PC-3 (cell line): ENCODE results near the gene PRDM2.

Experiments used
- CTCF ChIP-seq: fragments of 300-600 bp; sonication (generic); conservative IDR thresholded peaks from 2 replicates; pipeline ENCODE4 v1.5.1; 2017; ENCODE audit warnings: antibody characterized with exemption, low read depth, mild to moderate bottlenecking, low read length
- EZH2 ChIP-seq: fragments of 300-600 bp; sonication (generic); IDR thresholded peaks from one replicate; pipeline ENCODE4 v1.6.1; 2017; ENCODE audit warnings: antibody characterized with exemption, mild to moderate bottlenecking, low read length; ENCODE audit not compliant: unreplicated experiment
- EZH2phosphoT487 ChIP-seq: fragments of 300-600 bp; sonication (generic); IDR thresholded peaks from 2 replicates; pipeline ENCODE4 v1.6.1; 2018; ENCODE audit warnings: mild to moderate bottlenecking, antibody characterized with exemption, low read length, borderline replicate concordance

GRCh38 chr1:13710086-13710485 lies 10.1 kb downstream of the PRDM2 start:
- TF ChIP-seq CTCF (no peak), EZH2phosphoT487 (no peak), EZH2 (no peak)
